Loucy (cell line): ENCODE measurements around the gene ADARB1.

Experiments
- H2AFZ ChIP-seq: fragments of 200-600 bp; sonication (generic); 2 replicates; pipeline ENCODE4 v1.6.0; 2016; ENCODE audit warnings: antibody characterized with exemption, mild to moderate bottlenecking, low read length, moderate library complexity
- H3F3A ChIP-seq: fragments of 200-600 bp; 2 replicates; pipeline ENCODE4 v1.6.0; 2016; ENCODE audit warnings: antibody characterized with exemption, low read depth, mild to moderate bottlenecking
- H3K27me3 ChIP-seq: fragments of 200-600 bp; sonication (generic); 2 replicates; pipeline ENCODE4 v1.6.1; 2014; ENCODE audit warnings: low read length, mild to moderate bottlenecking; ENCODE audit not compliant: insufficient read depth, poor library complexity, severe bottlenecking
- H3K36me3 ChIP-seq: fragments of 200-600 bp; sonication (generic); 2 replicates; pipeline ENCODE4 v1.6.1; 2016; ENCODE audit warnings: low read length; ENCODE audit not compliant: insufficient read depth
- H3K4me1 ChIP-seq: fragments of 200-600 bp; sonication (generic); 2 replicates; pipeline ENCODE4 v1.5.1; 2014; ENCODE audit warnings: low read length, mild to moderate bottlenecking; ENCODE audit not compliant: insufficient read depth, poor library complexity, severe bottlenecking
- H3K4me2 ChIP-seq: fragments of 200-600 bp; sonication (generic); 2 replicates; pipeline ENCODE4 v1.6.0; 2014; ENCODE audit warnings: antibody characterized with exemption, low read length, low read depth, mild to moderate bottlenecking; ENCODE audit not compliant: poor library complexity, severe bottlenecking
- H3K4me3 ChIP-seq: fragments of 200-600 bp; sonication (generic); 2 replicates; pipeline ENCODE4 v1.5.1; 2014; ENCODE audit warnings: low read length, mild to moderate bottlenecking, mixed read lengths; ENCODE audit not compliant: poor library complexity, severe bottlenecking
- H3K79me2 ChIP-seq: fragments of 200-600 bp; sonication (generic); 2 replicates; pipeline ENCODE4 v1.6.1; 2014; ENCODE audit warnings: low read length; ENCODE audit not compliant: insufficient read depth
- H3K9ac ChIP-seq: fragments of 200-600 bp; sonication (generic); 2 replicates; pipeline ENCODE4 v1.6.0; 2014; ENCODE audit warnings: mild to moderate bottlenecking, low read depth, low read length, moderate library complexity; ENCODE audit not compliant: poor library complexity, severe bottlenecking
- H3K9me2 ChIP-seq: fragments of 200-600 bp; sonication (generic); replicated peaks from 2 replicates; pipeline ENCODE4 v1.6.1; 2016; ENCODE audit warnings: low read depth, low read length, mixed read lengths
- H3K9me3 ChIP-seq: fragments of 200-600 bp; sonication (generic); 2 replicates; pipeline ENCODE4 v1.6.1; 2014; ENCODE audit warnings: mild to moderate bottlenecking, antibody characterized with exemption, low read length, low read depth; ENCODE audit not compliant: insufficient read depth
- H4K20me1 ChIP-seq: fragments of 200-600 bp; sonication (generic); 2 replicates; pipeline ENCODE4 v1.6.0; 2014; ENCODE audit warnings: antibody characterized with exemption, low read length, mild to moderate bottlenecking; ENCODE audit not compliant: insufficient read depth, poor library complexity, severe bottlenecking
- CTCF ChIP-seq: fragments of 200-600 bp; sonication (generic); conservative IDR thresholded peaks from 2 replicates; pipeline ENCODE4 v1.5.1; 2014; ENCODE audit warnings: mild to moderate bottlenecking, antibody characterized with exemption, low read length
- EZH2phosphoT487 ChIP-seq: fragments of 200-600 bp; IDR thresholded peaks from 2 replicates; pipeline ENCODE4 v1.6.1; 2018; ENCODE audit warnings: antibody characterized with exemption, mild to moderate bottlenecking, moderate library complexity, borderline replicate concordance

The ADARB1 gene

GRCh38 chr21:45134279-45135076 lies 60.1 kb downstream of the ADARB1 start:
- no peak overlapping the region for H2AFZ ChIP-seq
- no peak overlapping the region for H3K9ac ChIP-seq
- no peaks in the 10 kb centered on the region; the same call in 1 of the 2 replicates for H3K36me3 ChIP-seq
- no peak overlapping the region for H3K4me3 ChIP-seq
- H3K4me2 ChIP-seq, result no peak overlapping the region
- no peaks in the 10 kb centered on the region for H3K9me3 ChIP-seq
- TF ChIP-seq CTCF, result no peak
- no peak for TF ChIP-seq EZH2phosphoT487
- no peaks in the 10 kb centered on the region for H3K27me3 ChIP-seq
- no peaks in the 10 kb centered on the region for H3K4me1 ChIP-seq
- H3F3A ChIP-seq, result no peaks in the 10 kb centered on the region
- no peaks in the 10 kb centered on the region for H3K9me2 ChIP-seq
- H4K20me1 ChIP-seq, result no peaks in the 10 kb centered on the region
- no peaks in the 10 kb centered on the region for H3K79me2 ChIP-seq

DNA sequence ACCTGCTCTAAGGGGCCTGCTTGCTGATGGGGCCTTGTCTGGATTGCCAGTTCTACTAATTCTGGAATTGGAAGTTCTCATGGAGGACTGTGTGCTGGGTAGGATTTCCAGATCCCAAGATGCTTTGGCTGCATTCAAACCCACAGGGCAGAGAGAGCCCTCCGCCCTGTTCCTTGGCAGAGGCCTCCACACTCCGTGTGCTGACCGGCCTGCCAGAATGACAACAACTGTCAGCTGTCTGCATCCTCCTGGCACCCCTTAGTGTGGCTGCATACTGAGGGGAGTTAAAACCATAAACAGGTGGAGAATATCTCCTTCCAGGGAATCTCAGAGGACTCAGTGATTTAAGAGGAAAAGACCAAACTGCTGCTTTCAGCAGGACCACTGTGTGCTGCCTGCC lies 60.7 kb downstream of the ADARB1 start:
- Histone ChIP-seq H3K27me3 (no peaks in the 10 kb centered on the region), H3K9me2 (no peaks in the 10 kb centered on the region), H3K4me1 (no peaks in the 10 kb centered on the region), H2AFZ (no peak overlapping the region), H3K79me2 (no peaks in the 10 kb centered on the region), H3K36me3 (no peaks in the 10 kb centered on the region; the same call in 1 of the 2 replicates), H4K20me1 (no peaks in the 10 kb centered on the region), H3K4me2 (no peak overlapping the region), H3F3A (no peaks in the 10 kb centered on the region), H3K4me3 (no peak overlapping the region), H3K9me3 (no peaks in the 10 kb centered on the region), H3K9ac (no peak overlapping the region)
- TF ChIP-seq CTCF, result no peak
- TF ChIP-seq EZH2phosphoT487, result no peak

DNA sequence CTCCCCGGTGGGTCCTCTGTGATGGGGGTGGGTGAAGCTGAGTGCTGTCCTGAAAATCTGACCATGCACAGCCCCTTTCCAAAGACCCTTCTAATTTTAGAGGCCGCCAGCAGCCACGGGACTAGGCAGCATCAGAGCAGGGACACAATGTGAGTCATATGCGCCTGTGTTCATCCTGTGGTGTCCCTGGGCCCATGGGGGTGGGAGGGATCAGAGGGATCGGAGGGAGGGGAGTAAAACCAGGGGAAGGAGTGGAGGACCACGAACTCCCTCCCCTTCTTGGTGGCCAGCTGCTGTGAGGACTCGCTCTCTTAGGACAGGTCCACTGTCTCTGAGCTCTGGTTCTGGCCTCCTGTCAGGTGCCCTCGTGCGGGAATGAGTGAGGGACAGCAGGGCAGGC lies 61.5 kb downstream of the ADARB1 start:
- Histone ChIP-seq H3K36me3 (no peaks in the 10 kb centered on the region; the same call in 1 of the 2 replicates), H2AFZ (no peak overlapping the region), H3K4me1 (no peaks in the 10 kb centered on the region), H3F3A (no peaks in the 10 kb centered on the region), H3K4me2 (no peak overlapping the region), H3K79me2 (no peaks in the 10 kb centered on the region), H3K9ac (no peak overlapping the region), H4K20me1 (no peaks in the 10 kb centered on the region), H3K9me2 (no peaks in the 10 kb centered on the region), H3K9me3 (no peaks in the 10 kb centered on the region), H3K27me3 (no peaks in the 10 kb centered on the region), H3K4me3 (no peak overlapping the region)
- TF ChIP-seq EZH2phosphoT487 (no peak), CTCF (no peak)
